K562 (cell line): ENCODE measurements around the gene KIF26A. TPM values are rescaled to one million over a fixed set of nuclear protein-coding genes. Genes with fewer than 3 reads are reported as not detected.

Source experiments
- CBFA2T2 ChIP-seq: fragments of 450-650 bp; conservative IDR thresholded peaks from 2 replicates; pipeline ENCODE4 v1.6.1; 2017; ENCODE audit warnings: mild to moderate bottlenecking
- ELF4 ChIP-seq: fragments of 450-650 bp; formaldehyde crosslinking; IDR thresholded peaks from 2 replicates; pipeline ENCODE4 v1.4.0; 2022; ENCODE audit warnings: missing genetic modification characterization
- FIP1L1 ChIP-seq: fragments of 200-400 bp; formaldehyde crosslinking; IDR thresholded peaks from 2 replicates; pipeline ENCODE4 v1.6.1; 2018; ENCODE audit warnings: mild to moderate bottlenecking, low read depth, low read length; ENCODE audit not compliant: poor library complexity, severe bottlenecking
- HDAC3 ChIP-seq: fragments of 450-650 bp; IDR thresholded peaks from 2 replicates; pipeline ENCODE4 v1.6.1; 2018; ENCODE audit warnings: borderline replicate concordance, mild to moderate bottlenecking, moderate library complexity; ENCODE audit not compliant: partially characterized antibody
- HNRNPLL ChIP-seq: fragments of 200-400 bp; formaldehyde crosslinking; IDR thresholded peaks from 2 replicates; pipeline ENCODE4 v1.6.1; 2017; ENCODE audit warnings: low read length, low read depth, mild to moderate bottlenecking; ENCODE audit not compliant: poor library complexity, severe bottlenecking
- LEF1 ChIP-seq: fragments of 450-650 bp; IDR thresholded peaks from 2 replicates; pipeline ENCODE4 v1.6.1; 2016; ENCODE audit warnings: mild to moderate bottlenecking
- RBFOX2 ChIP-seq: fragments of 200-400 bp; formaldehyde crosslinking; IDR thresholded peaks from 2 replicates; pipeline ENCODE4 v1.6.1; 2017; ENCODE audit warnings: low read depth, mild to moderate bottlenecking, low read length, moderate library complexity
- SFPQ ChIP-seq: fragments of 200-400 bp; formaldehyde crosslinking; IDR thresholded peaks from 2 replicates; pipeline ENCODE4 v1.6.1; 2017; ENCODE audit warnings: mild to moderate bottlenecking, low read depth, low read length, moderate library complexity
- USF2 ChIP-seq: sonication (generic); formaldehyde crosslinking; IDR thresholded peaks from 2 replicates; pipeline ENCODE4 v1.5.0; 2020; ENCODE audit warnings: missing genetic modification reagents
- ZBTB1 ChIP-seq: sonication (generic); formaldehyde crosslinking; IDR thresholded peaks from 2 replicates; pipeline ENCODE4 v1.8.1; 2023; ENCODE audit warnings: missing genetic modification reagents, low read depth, mild to moderate bottlenecking, borderline replicate concordance
- ZNF830 ChIP-seq: fragments of 250-450 bp; sonication (Bioruptor Pico); IDR thresholded peaks from 2 replicates; pipeline ENCODE4 v1.5.0; 2021; ENCODE audit warnings: mild to moderate bottlenecking
- polyA plus RNA-seq, 8 experiments: library from polyadenylated mRNA; depleted of rRNA in 4 of 8; stranded (reverse) in 5 of 8; unstranded in 3 of 8; fragments of >200 nt; fragmentation: Nextera tagmentation in 2 of 8; fragmentation: Illumina TruSeq in 1 of 8; extraction: Ambion mirVana in 2 of 8; extraction: Trizol in 1 of 8; gene quantifications; 2 replicates each; pipeline versions ENCODE4 v1.2.1 to v1.2.3, GENCODE V29; 2011 to 2014; ENCODE audit warnings: inconsistent platforms in 1 of 8, missing spikeins in 1 of 8
- total RNA-seq, 7 experiments: library from RNA; depleted of rRNA in 6 of 7; stranded (reverse); fragments of >200 nt in 6 of 7; fragmentation: Illumina TruSeq in 2 of 7; extraction: Trizol in 2 of 7; gene quantifications; 2 replicates each; pipeline versions ENCODE4 v1.2.1 to v1.2.3, GENCODE V29; 2011 to 2021; ENCODE audit warnings: low replicate concordance in 1 of 7

KIF26A gene
- total and polyA plus RNA-seq, 9 of the 15 experiments (the other 6 are each of a cell fraction or from before 2014, with no cell fraction given): 0.04 TPM; not detected in 8

GRCh38 chr14:104175811-104176210 lies 37.4 kb downstream of the KIF26A start (continued):
- TF ChIP-seq SFPQ (no peak), USF2 (CRISPR knock-in tag) (no peak), ZBTB1 (CRISPR knock-in tag) (no peak), ELF4 (CRISPR knock-in tag) (no peak), HDAC3 (no peak), FIP1L1 (no peak), LEF1 (no peak), CBFA2T2 (no peak), RBFOX2 (no peak), ZNF830 (CRISPR knock-in tag) (no peak), HNRNPLL (no peak)
